GM12801 (cell line): Measurements from ENCODE around the gene BLOC1S3.

Experiments
- TF ChIP-seq, protein P1 (sequence below): IDR thresholded peaks from one replicate; pipeline ENCODE4 v1.5.1; 2011; ENCODE audit warnings: control low read depth; ENCODE audit not compliant: insufficient read length; ENCODE audit errors: extremely low read depth

The BLOC1S3 gene

DNA sequence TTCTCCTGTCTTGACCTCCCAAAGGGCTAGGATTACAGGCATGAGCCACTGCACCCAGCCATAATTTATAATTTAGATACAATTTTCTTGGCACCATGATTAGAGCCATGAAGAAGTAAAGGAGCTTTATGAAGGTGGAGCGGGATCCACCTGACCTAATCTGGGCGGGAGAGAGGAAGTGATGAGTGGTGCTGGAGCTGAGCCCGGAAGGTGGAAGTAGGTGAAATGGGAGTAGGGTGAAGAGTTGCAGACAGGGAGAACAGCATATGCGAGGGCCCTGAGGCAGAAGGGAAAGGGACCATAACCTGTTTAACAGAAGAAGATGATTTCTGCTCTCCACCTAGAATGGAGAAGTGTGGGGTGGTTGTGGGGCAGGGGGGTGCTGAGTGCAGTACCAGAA, 4.2 kb downstream of the BLOC1S3 start:
- TF ChIP-seq, protein P1, sequence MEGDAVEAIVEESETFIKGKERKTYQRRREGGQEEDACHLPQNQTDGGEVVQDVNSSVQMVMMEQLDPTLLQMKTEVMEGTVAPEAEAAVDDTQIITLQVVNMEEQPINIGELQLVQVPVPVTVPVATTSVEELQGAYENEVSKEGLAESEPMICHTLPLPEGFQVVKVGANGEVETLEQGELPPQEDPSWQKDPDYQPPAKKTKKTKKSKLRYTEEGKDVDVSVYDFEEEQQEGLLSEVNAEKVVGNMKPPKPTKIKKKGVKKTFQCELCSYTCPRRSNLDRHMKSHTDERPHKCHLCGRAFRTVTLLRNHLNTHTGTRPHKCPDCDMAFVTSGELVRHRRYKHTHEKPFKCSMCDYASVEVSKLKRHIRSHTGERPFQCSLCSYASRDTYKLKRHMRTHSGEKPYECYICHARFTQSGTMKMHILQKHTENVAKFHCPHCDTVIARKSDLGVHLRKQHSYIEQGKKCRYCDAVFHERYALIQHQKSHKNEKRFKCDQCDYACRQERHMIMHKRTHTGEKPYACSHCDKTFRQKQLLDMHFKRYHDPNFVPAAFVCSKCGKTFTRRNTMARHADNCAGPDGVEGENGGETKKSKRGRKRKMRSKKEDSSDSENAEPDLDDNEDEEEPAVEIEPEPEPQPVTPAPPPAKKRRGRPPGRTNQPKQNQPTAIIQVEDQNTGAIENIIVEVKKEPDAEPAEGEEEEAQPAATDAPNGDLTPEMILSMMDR, result no peak

- TF ChIP-seq, protein P1, result no peak
Measured at GRCh38 chr19:45184115-45184514, 5.5 kb downstream of the BLOC1S3 start.

DNA sequence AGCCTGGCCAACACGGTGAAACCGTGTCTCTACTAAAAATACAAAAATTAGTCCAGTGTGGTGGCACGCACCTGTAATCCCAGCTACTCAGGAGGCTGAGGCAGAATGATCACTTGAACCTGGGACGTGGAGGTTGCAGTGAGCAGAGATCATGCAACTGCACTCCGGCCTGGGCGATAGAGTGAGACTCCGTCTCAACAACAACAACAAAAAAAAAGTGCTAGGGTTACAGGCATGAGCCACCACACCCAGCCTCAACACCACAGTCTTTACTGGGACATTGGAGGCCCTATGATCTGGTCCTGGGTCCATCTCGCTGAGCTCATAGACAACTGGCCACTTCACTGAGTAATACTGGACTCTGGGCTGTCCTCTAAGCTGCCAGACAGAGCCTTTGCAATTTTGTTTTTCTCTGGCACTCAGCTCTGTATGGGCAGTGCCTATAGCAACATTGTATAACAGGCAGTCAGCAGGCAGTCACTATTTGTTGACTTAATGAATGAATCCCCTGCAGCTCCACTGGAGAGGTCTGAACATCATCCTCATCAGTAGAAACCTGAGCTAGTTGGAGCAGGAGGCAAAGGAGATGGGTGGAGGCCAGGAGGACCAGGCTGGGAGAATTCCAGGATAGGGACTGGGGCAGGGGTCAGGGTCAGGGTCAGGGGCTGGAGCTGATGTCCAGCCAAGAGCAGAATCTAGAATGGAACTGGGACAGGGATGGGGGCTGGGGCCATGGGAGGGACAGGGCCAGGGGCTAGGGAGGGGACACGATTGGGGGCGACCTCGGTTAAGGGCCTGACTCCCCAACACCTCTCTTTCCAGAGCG, 8.1 kb downstream of the BLOC1S3 start:
- TF ChIP-seq, protein P1, result no peak

- TF ChIP-seq, protein P1, result no peak
Measured at GRCh38 chr19:45187421-45188100, 9.0 kb downstream of the BLOC1S3 start.

- TF ChIP-seq, protein P1, result no peak
Measured at GRCh38 chr19:45189971-45190370, 11.4 kb downstream of the BLOC1S3 start.

DNA sequence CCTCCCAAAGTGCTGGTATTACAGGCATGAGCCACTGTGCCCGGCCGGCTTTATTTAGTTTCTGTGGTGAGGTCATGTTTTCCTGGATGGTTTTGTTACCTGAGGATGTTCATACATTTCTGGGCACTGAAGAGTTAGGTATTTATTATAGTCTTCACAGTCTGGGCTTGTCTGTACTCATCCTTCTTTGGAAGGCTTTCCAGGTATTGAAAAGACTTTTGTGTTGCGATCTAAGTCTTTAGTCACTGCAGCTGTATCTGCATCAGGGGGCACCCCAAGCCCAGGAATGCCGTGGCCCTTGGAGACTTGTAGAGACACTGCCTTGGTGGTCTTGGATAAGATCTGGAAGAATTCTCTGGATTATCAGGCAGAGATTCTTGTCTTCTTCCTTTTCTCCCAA, 12.8 kb downstream of the BLOC1S3 start:
- TF ChIP-seq, protein P1, result no peak

- TF ChIP-seq, protein P1, result no peak
Measured at GRCh38 chr19:45195764-45196163, 17.2 kb downstream of the BLOC1S3 start.
